ENCODE results near the gene SIRPB2.

DNA sequence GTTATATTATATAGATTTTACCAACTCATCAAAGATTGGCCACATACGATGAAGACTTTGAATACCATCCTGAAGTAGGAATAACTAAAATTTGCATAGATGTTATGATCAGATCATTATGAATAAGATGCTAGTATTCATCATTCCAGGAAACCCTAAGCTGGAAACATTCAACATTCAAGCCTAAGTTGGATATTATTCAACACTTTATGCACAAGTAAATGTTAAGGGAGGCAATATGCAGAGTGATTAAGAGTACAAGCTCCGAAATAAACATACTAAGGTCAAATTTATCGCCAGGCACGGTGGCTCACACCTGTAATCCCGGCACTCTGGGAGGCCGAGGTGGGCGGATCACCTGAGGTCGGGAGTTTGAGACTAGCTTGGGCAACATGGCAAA is 55.0 kb downstream of the SIRPB2 start:
- TF ChIP-seq, protein P1, sequence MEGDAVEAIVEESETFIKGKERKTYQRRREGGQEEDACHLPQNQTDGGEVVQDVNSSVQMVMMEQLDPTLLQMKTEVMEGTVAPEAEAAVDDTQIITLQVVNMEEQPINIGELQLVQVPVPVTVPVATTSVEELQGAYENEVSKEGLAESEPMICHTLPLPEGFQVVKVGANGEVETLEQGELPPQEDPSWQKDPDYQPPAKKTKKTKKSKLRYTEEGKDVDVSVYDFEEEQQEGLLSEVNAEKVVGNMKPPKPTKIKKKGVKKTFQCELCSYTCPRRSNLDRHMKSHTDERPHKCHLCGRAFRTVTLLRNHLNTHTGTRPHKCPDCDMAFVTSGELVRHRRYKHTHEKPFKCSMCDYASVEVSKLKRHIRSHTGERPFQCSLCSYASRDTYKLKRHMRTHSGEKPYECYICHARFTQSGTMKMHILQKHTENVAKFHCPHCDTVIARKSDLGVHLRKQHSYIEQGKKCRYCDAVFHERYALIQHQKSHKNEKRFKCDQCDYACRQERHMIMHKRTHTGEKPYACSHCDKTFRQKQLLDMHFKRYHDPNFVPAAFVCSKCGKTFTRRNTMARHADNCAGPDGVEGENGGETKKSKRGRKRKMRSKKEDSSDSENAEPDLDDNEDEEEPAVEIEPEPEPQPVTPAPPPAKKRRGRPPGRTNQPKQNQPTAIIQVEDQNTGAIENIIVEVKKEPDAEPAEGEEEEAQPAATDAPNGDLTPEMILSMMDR (IDR thresholded peaks at IDR 0.05), result no peak
- TF ChIP-seq CHD4 (IDR thresholded peaks at IDR 0.05; ENCODE audit: borderline replicate concordance), result no peak
- no peak for TF ChIP-seq SREBF2 (IDR thresholded peaks at IDR 0.05)

Data from A549 (cell line).